Peyer's patch (tissue), 4 donors: ENCODE measurements around the gene TMED8. TPM values are rescaled to one million over a fixed set of nuclear protein-coding genes. Genes with fewer than 3 reads are reported as not detected.

Experiments used
- DNase-seq, 3 donors: peaks; one replicate each; pipeline ENCODE4 v3.0.0-alpha.2; 2017 to 2019
- H3K27ac ChIP-seq, 4 donors: fragments of 200-600 bp; sonication (generic); one replicate each; pipeline ENCODE4 v1.5.1; 2016 to 2019
- H3K27me3 ChIP-seq, 2 donors: fragments of 200-600 bp; sonication (generic); one replicate each; pipeline ENCODE4 v1.5.1; 2019
- H3K36me3 ChIP-seq, 3 donors: fragments of 200-600 bp; sonication (generic); one replicate each; pipeline ENCODE4 v1.5.1; 2016 to 2019
- H3K4me1 ChIP-seq, 4 donors: fragments of 200-600 bp; sonication (generic); one replicate each; pipeline ENCODE4 v1.5.1; 2016 to 2019
- H3K4me3 ChIP-seq, 4 donors: fragments of 200-600 bp; sonication (generic); 1 replicate in 3 of 4; 2 replicates in 1 of 4; pipeline ENCODE4 v1.5.1; 2016 to 2019; ENCODE audit warnings: mild to moderate bottlenecking in 1 of 4
- H3K9me3 ChIP-seq, 4 donors: fragments of 200-600 bp; sonication (generic); one replicate each; pipeline ENCODE4 v1.5.1; 2016 to 2019; ENCODE audit warnings: mild to moderate bottlenecking in 1 of 4
- CTCF ChIP-seq, 6 experiments: fragments of 450-650 bp in 4 of 6; fragments of 200-600 bp in 2 of 6; sonication (generic) in 1 of 6; IDR thresholded peaks; one replicate each; pipeline ENCODE4 v1.5.1; 2017 to 2019; ENCODE audit warnings: antibody characterized with exemption in 6 of 6, mild to moderate bottlenecking in 3 of 6, moderate library complexity in 1 of 6
- POLR2A ChIP-seq, 2 donors: fragments of 450-650 bp; IDR thresholded peaks; one replicate each; pipeline ENCODE4 v1.5.1; 2017; ENCODE audit warnings: antibody characterized with exemption in 2 of 2, mild to moderate bottlenecking in 2 of 2, moderate library complexity in 2 of 2
- total RNA-seq, 4 donors: library from RNA; depleted of rRNA; stranded (reverse); fragments of >200 nt; gene quantifications; one replicate each; pipeline ENCODE4 v1.1.0, GENCODE V29; 2016

TMED8 gene
- total RNA-seq, 4 donors from 2014 or later, result 7.4 to 9.9 (median 7.5) TPM

GRCh38 chr14:77403768-77404167 lies 26.9 kb upstream of the TMED8 start:
- no peaks in the 10 kb centered on the region for H3K36me3 ChIP-seq
- no peaks in the 10 kb centered on the region for H3K27me3 ChIP-seq
- no peaks in the 10 kb centered on the region for H3K9me3 ChIP-seq
- DNase-seq, result no peak
- H3K4me3 ChIP-seq, result no peak overlapping the region
- H3K4me1 ChIP-seq, result no peaks in the 10 kb centered on the region
- no peak overlapping the region for H3K27ac ChIP-seq
- TF ChIP-seq CTCF (IDR thresholded peaks at IDR 0.05) (no peak), POLR2A (IDR thresholded peaks at IDR 0.05) (no peak)

- Histone ChIP-seq H3K9me3 (no peaks in the 10 kb centered on the region), H3K27me3 (no peaks in the 10 kb centered on the region), H3K4me3 (no peak overlapping the region), H3K4me1 (no peaks in the 10 kb centered on the region), H3K36me3 (no peaks in the 10 kb centered on the region), H3K27ac (no peak overlapping the region)
- no peak for TF ChIP-seq CTCF (IDR thresholded peaks at IDR 0.05)
- TF ChIP-seq POLR2A (IDR thresholded peaks at IDR 0.05), result no peak
- DNase-seq, result no peak
These were observed 23.3 kb upstream of the TMED8 start for GRCh38 chr14:77400216-77400615.

GRCh38 chr14:77390188-77390587 lies 13.3 kb upstream of the TMED8 start:
- no peak for DNase-seq
- H3K36me3 ChIP-seq, result no peaks in the 10 kb centered on the region
- H3K27ac ChIP-seq, result no peak overlapping the region
- no peaks in the 10 kb centered on the region for H3K27me3 ChIP-seq
- no peak for TF ChIP-seq POLR2A (IDR thresholded peaks at IDR 0.05)
- TF ChIP-seq CTCF (IDR thresholded peaks at IDR 0.05), result no peak
- H3K4me1 ChIP-seq, result no peaks in the 10 kb centered on the region
- H3K4me3 ChIP-seq, result no peak overlapping the region
- no peaks in the 10 kb centered on the region for H3K9me3 ChIP-seq

- no peaks in the 10 kb centered on the region for H3K9me3 ChIP-seq
- DNase-seq, result no peak
- H3K27me3 ChIP-seq, result no peaks in the 10 kb centered on the region
- H3K4me3 ChIP-seq, result no peak overlapping the region
- H3K27ac ChIP-seq, result no peak overlapping the region
- H3K4me1 ChIP-seq, result peaks cover 0 to 15% (median 0%) of the 10 kb centered on the region in 4 donors
- TF ChIP-seq CTCF (IDR thresholded peaks at IDR 0.05) (no peak), POLR2A (IDR thresholded peaks at IDR 0.05) (no peak)
- no peaks in the 10 kb centered on the region for H3K36me3 ChIP-seq
These were observed 1.8 kb upstream of the TMED8 start for GRCh38 chr14:77378701-77379100.

- Histone ChIP-seq H3K27me3 (no peaks in the 10 kb centered on the region), H3K36me3 (no peaks in the 10 kb centered on the region), H3K4me1 (peaks cover 0 to 15% (median 0%) of the 10 kb centered on the region in 4 donors), H3K27ac (peak overlapping the region in 2 of 4 donors; percentile 75 to 95), H3K4me3 (peak overlapping the region; percentile 80 to 98 (median 90)), H3K9me3 (no peaks in the 10 kb centered on the region)
- DNase-seq, result no peak
- TF ChIP-seq CTCF (IDR thresholded peaks at IDR 0.05) (no peak), POLR2A (IDR thresholded peaks at IDR 0.05) (no peak)
These were observed 579 bp upstream of the TMED8 start for GRCh38 chr14:77377502-77377844.
